Fibroblast of gingiva (primary cell): Measurements from ENCODE around the gene SMG6.
"Not testable (repeated sequence)": the region's sequence is repeated elsewhere in the genome, so short reads cannot be mapped to it uniquely, and the experiment has no call there.

Experiments
- DNase-seq: peaks from one replicate; pipeline ENCODE4 v3.0.0-alpha.2; 2011; ENCODE audit warnings: low read depth

Gene SMG6

GRCh38 chr17:2303204-2304188 lies at the start of gene SMG6, which contains the start of gene SRR:
TSS of gene SMG6 (minus strand) at chr17:2303785. CDS start at chr17:2303720, 65 bp downstream.
TSS of gene SRR (plus strand) at chr17:2303950. CDS start at chr17:2315561, 11,611 bp downstream.
- peak; percentile 83 for DNase-seq

GRCh38 chr17:2351269-2351668 lies 47.7 kb upstream of the SMG6 start:
- no peak for DNase-seq

- peak; percentile 89 for DNase-seq
Observed at GRCh38 chr17:2347805-2348685, 44.5 kb upstream of the SMG6 start.

GRCh38 chr17:2346475-2346874 lies 42.9 kb upstream of the SMG6 start:
- no peak for DNase-seq

- DNase-seq, result no peak
Observed at GRCh38 chr17:2344528-2344927, 40.9 kb upstream of the SMG6 start.

GRCh38 chr17:2343421-2343820 lies 39.8 kb upstream of the SMG6 start:
- no peak for DNase-seq

- no peak for DNase-seq
Observed at GRCh38 chr17:2338315-2338657, 34.7 kb upstream of the SMG6 start.

GRCh38 chr17:2337544-2338314 lies 34.1 kb upstream of the SMG6 start:
- DNase-seq, result peak; percentile 49

GRCh38 chr17:2336852-2337543 lies 33.4 kb upstream of the SMG6 start, which contains the start of gene SGSM2:
TSS of gene SGSM2 (plus strand) at chr17:2337501. CDS start at chr17:2337689, 188 bp downstream.
- peak; percentile 61 for DNase-seq

- peak; percentile 88 for DNase-seq
Observed at GRCh38 chr17:2336215-2336851, 32.7 kb upstream of the SMG6 start, which contains the start of gene TSR1. TSS of gene TSR1 (minus strand) at chr17:2336457. CDS start at chr17:2336427, 30 bp downstream.

GRCh38 chr17:2335726-2336214 lies 32.2 kb upstream of the SMG6 start:
- no peak for DNase-seq

- DNase-seq, result no peak
Observed at GRCh38 chr17:2331303-2331702, 27.7 kb upstream of the SMG6 start.

- DNase-seq, result no peak
Observed at GRCh38 chr17:2323629-2324314, 20.2 kb upstream of the SMG6 start.

GRCh38 chr17:2321399-2321798 lies 17.8 kb upstream of the SMG6 start:
- DNase-seq, result no peak

GRCh38 chr17:2319051-2319450 lies 15.5 kb upstream of the SMG6 start:
- no peak for DNase-seq

- DNase-seq, result no peak
Observed at GRCh38 chr17:2317796-2318195, 14.2 kb upstream of the SMG6 start.

- DNase-seq, result not testable (repeated sequence)
Observed at GRCh38 chr17:2316916-2317205, 13.3 kb upstream of the SMG6 start.

GRCh38 chr17:2312736-2313135 lies 9.2 kb upstream of the SMG6 start:
- peak; percentile 74 for DNase-seq

GRCh38 chr17:2309338-2310154 lies 6.0 kb upstream of the SMG6 start:
- DNase-seq, result no peak
